ENCODE measurements around the gene PXMP4.

PXMP4 gene

GRCh38 chr20:33686100-33686983 is 33.8 kb downstream of the PXMP4 start, which contains the start of gene E2F1:
Gene E2F1, minus strand, starts transcription at chr20:33686385. Its CDS starts 121 bp downstream, at chr20:33686264.
- in situ Hi-C loops (cut with HindIII; ENCODE audit: low sequenced_read_pairs): loop anchor here (5.0 kb wide), 1 partner anchor 101 kb away; no protein-coding TSS in a partner anchor
- H3K4me3 ChIP-seq (ENCODE audit: low read depth, low read length): peak within 1 kb of the TSS; percentile 41
- DNase-seq (ENCODE audit: low read depth): peak; percentile 70
- TF ChIP-seq, protein P1, sequence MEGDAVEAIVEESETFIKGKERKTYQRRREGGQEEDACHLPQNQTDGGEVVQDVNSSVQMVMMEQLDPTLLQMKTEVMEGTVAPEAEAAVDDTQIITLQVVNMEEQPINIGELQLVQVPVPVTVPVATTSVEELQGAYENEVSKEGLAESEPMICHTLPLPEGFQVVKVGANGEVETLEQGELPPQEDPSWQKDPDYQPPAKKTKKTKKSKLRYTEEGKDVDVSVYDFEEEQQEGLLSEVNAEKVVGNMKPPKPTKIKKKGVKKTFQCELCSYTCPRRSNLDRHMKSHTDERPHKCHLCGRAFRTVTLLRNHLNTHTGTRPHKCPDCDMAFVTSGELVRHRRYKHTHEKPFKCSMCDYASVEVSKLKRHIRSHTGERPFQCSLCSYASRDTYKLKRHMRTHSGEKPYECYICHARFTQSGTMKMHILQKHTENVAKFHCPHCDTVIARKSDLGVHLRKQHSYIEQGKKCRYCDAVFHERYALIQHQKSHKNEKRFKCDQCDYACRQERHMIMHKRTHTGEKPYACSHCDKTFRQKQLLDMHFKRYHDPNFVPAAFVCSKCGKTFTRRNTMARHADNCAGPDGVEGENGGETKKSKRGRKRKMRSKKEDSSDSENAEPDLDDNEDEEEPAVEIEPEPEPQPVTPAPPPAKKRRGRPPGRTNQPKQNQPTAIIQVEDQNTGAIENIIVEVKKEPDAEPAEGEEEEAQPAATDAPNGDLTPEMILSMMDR (IDR thresholded peaks at IDR 0.05; ENCODE audit: low read depth, low read length, missing control alignments): peak; percentile 30

DNA sequence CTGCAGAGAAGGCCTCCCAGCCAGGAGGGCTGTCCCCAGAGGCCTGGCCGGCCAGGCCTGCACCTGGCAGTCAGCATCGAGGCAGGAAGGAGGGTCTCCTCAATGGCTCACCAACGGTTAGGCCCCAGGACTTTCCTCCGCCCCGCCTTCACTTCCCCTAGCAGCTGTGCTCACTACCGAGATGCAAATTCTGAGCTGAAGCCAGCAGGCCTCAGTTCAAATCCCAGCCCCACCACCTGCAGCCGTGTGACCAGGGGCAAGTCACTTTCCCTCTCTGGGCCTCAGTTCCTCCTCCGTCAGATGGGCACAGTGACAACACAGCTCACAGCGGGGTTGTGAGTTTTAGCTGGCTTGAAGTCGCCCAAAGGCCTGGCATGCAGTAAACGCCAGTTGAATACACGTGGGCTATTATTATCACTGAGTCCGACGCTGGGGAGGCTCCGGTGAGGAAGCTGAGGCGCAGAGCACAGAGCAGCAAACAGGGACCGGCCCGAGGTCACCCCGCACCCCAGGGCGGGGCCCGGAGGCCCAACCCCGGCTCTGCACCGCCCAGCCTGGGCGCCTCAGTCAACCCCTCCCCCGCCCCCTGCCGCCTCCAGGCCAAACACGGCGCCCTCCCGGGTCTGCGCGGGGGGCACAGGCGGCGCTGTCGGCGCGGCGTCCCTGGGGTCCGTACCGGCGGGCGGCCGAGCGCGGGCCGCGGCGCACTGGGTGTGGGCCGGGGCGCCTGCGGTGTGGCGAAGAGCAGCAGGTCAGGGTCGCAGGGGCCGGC is 34.6 kb downstream of the PXMP4 start:
- DNase-seq (ENCODE audit: low read depth): no peak
- peak overlapping the region; percentile 41 for H3K4me3 ChIP-seq (ENCODE audit: low read depth, low read length)
- in situ Hi-C loops (cut with HindIII; ENCODE audit: low sequenced_read_pairs): loop anchor here (5.0 kb wide), 1 partner anchor 102 kb away; no protein-coding TSS in a partner anchor
- TF ChIP-seq, protein P1 (IDR thresholded peaks at IDR 0.05; ENCODE audit: low read depth, low read length, missing control alignments): no peak

- H3K4me3 ChIP-seq (ENCODE audit: low read depth, low read length): peak overlapping the region; percentile 41
- TF ChIP-seq, protein P1 (IDR thresholded peaks at IDR 0.05; ENCODE audit: low read depth, low read length, missing control alignments): no peak
- DNase-seq (ENCODE audit: low read depth): no peak
- in situ Hi-C loops (cut with HindIII; ENCODE audit: low sequenced_read_pairs): loop anchor here (5.0 kb wide), 1 partner anchor 103 kb away; no protein-coding TSS in a partner anchor
Measured at GRCh38 chr20:33684533-33685327, 35.4 kb downstream of the PXMP4 start.

DNA sequence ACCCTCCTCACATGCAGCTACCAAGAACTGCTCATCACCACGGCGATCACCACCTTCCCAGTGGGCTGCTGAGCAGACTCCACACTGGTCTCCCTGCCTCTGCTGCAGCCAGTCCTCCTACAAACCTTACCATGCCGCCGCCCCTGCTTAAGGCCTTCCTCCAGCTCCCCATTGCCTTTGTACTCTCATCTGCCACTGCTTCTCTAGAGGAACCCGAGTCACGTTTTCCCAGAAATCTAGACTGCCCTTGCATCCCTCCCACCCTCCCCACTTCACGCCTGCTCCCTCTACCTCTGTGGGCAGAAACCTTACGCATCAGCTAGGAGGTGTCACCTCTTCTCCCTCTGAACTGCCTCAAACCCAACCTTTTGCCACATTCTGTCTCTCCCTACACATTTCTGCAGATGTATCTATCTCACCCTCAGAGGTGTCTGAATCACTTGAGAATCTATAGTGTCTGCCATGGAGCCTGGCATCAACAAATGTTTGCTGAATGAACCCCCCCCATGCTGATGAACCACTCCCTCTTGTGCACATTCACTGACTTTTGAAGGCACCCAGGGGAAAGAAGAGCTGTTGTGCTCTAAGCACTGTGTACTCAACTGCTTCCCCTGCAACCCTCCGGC is 38.3 kb downstream of the PXMP4 start:
- DNase-seq (ENCODE audit: low read depth): no peak
- no peak overlapping the region for H3K4me3 ChIP-seq (ENCODE audit: low read depth, low read length)
- TF ChIP-seq, protein P1 (IDR thresholded peaks at IDR 0.05; ENCODE audit: low read depth, low read length, missing control alignments): no peak
- in situ Hi-C loops (cut with HindIII; ENCODE audit: low sequenced_read_pairs): no loop called here

DNA sequence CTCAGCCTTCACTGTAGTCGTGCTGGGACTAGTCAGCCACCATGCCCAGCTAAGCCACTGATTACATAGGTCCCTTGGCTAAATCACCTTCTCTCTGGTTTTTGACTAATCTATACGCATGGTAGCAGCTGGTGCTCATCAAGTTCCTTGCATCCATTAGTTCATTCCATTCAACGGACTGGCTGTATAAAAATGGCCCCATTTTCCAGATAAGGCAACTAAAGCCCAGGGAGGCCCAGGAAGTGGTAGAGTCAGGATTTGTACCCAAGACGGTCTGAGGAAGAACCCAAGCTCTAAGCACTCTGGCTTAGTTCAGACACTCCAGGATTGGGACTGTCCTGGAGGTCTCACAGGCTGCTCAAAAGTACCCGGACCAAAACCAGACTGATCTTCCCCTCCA is 38.8 kb downstream of the PXMP4 start:
- in situ Hi-C loops (cut with HindIII; ENCODE audit: low sequenced_read_pairs): no loop called here
- no peak overlapping the region for H3K4me3 ChIP-seq (ENCODE audit: low read depth, low read length)
- DNase-seq (ENCODE audit: low read depth): no peak
- TF ChIP-seq, protein P1 (IDR thresholded peaks at IDR 0.05; ENCODE audit: low read depth, low read length, missing control alignments): no peak

Data from astrocyte of the cerebellum (primary cell).